A549 (cell line): ENCODE data around the gene CBLC.

Source experiments
- POLR2A ChIP-seq: IDR thresholded peaks from 2 replicates; pipeline ENCODE4 v1.6.1; 2012; ENCODE audit warnings: mild to moderate bottlenecking, low read length
- RFX5 ChIP-seq: fragments of 450-650 bp; IDR thresholded peaks from 2 replicates; pipeline ENCODE4 v1.7.1; 2014; ENCODE audit warnings: antibody characterized with exemption, mild to moderate bottlenecking, moderate library complexity
- ZC3H11A ChIP-seq: fragments of 450-650 bp; IDR thresholded peaks from 2 replicates; pipeline ENCODE4 v1.6.1; 2014; ENCODE audit warnings: antibody characterized with exemption, mild to moderate bottlenecking
- TF ChIP-seq, protein P1 (sequence below): fragments of >200 bp; sonication (Bioruptor Twin); formaldehyde crosslinking; IDR thresholded peaks from 3 replicates; pipeline ENCODE4 v1.5.1; 2016
- TF ChIP-seq, protein P2 (sequence below): fragments of 250-450 bp; sonication (Bioruptor Pico); IDR thresholded peaks from 2 replicates; pipeline ENCODE4 v1.5.0; 2021; ENCODE audit warnings: mild to moderate bottlenecking, moderate library complexity, borderline replicate concordance

- TF ChIP-seq RFX5 (no peak), POLR2A (no peak), ZC3H11A (no peak)
- TF ChIP-seq, protein P1, sequence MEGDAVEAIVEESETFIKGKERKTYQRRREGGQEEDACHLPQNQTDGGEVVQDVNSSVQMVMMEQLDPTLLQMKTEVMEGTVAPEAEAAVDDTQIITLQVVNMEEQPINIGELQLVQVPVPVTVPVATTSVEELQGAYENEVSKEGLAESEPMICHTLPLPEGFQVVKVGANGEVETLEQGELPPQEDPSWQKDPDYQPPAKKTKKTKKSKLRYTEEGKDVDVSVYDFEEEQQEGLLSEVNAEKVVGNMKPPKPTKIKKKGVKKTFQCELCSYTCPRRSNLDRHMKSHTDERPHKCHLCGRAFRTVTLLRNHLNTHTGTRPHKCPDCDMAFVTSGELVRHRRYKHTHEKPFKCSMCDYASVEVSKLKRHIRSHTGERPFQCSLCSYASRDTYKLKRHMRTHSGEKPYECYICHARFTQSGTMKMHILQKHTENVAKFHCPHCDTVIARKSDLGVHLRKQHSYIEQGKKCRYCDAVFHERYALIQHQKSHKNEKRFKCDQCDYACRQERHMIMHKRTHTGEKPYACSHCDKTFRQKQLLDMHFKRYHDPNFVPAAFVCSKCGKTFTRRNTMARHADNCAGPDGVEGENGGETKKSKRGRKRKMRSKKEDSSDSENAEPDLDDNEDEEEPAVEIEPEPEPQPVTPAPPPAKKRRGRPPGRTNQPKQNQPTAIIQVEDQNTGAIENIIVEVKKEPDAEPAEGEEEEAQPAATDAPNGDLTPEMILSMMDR: no peak
- TF ChIP-seq, protein P2, sequence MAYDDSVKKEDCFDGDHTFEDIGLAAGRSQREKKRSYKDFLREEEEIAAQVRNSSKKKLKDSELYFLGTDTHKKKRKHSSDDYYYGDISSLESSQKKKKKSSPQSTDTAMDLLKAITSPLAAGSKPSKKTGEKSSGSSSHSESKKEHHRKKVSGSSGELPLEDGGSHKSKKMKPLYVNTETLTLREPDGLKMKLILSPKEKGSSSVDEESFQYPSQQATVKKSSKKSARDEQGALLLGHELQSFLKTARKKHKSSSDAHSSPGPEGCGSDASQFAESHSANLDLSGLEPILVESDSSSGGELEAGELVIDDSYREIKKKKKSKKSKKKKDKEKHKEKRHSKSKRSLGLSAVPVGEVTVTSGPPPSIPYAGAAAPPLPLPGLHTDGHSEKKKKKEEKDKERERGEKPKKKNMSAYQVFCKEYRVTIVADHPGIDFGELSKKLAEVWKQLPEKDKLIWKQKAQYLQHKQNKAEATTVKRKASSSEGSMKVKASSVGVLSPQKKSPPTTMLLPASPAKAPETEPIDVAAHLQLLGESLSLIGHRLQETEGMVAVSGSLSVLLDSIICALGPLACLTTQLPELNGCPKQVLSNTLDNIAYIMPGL: no peak
Measured at GRCh38 chr19:44767295-44768180, 10.2 kb upstream of the CBLC start.
